Aorta (tissue), 5 donors: ENCODE data around the gene DMBT1. TPM values are rescaled to one million over a fixed set of nuclear protein-coding genes. Genes with fewer than 3 reads are reported as not detected.

ENCODE experiments used
- ATAC-seq: fragments of 200-7000 bp; cut with Tn5 transposase; one replicate; pipeline ENCODE4 v1.9.1; 2022; ENCODE audit warnings: moderate library complexity; ENCODE audit not compliant: low FRiP score
- DNase-seq, 2 donors: peaks; one replicate each; pipeline ENCODE4 v3.0.0-alpha.2; 2020
- H3K27ac ChIP-seq, 2 donors: one replicate each; pipeline ENCODE4 v1.5.1; 2013; ENCODE audit warnings: low read length in 2 of 2, mild to moderate bottlenecking in 2 of 2, moderate library complexity in 2 of 2, control low read depth in 1 of 2, inconsistent platforms in 1 of 2, low read depth in 1 of 2
- H3K27me3 ChIP-seq, 2 donors: one replicate each; pipeline ENCODE4 v1.6.1; 2013; ENCODE audit warnings: control low read depth in 1 of 2, low read length in 1 of 2, mild to moderate bottlenecking in 1 of 2, moderate library complexity in 1 of 2; ENCODE audit not compliant: insufficient read depth in 2 of 2, control insufficient read depth in 1 of 2
- H3K36me3 ChIP-seq, 2 donors: one replicate each; pipeline ENCODE4 v1.6.1; 2013; ENCODE audit warnings: control low read depth in 1 of 2, low read length in 1 of 2, mild to moderate bottlenecking in 1 of 2; ENCODE audit not compliant: insufficient read depth in 2 of 2, control insufficient read depth in 1 of 2
- H3K4me1 ChIP-seq, 2 donors: one replicate each; pipeline ENCODE4 v1.6.1; 2013; ENCODE audit warnings: low read length in 2 of 2, control low read depth in 1 of 2, mild to moderate bottlenecking in 1 of 2, moderate library complexity in 1 of 2; ENCODE audit not compliant: insufficient read depth in 2 of 2, control insufficient read depth in 1 of 2
- H3K4me3 ChIP-seq, 2 donors: one replicate each; pipeline ENCODE4 v1.5.1; 2013; ENCODE audit warnings: low read length in 2 of 2, control low read depth in 1 of 2, mild to moderate bottlenecking in 1 of 2
- H3K9me3 ChIP-seq: one replicate; pipeline ENCODE4 v1.6.1; 2013; ENCODE audit warnings: mild to moderate bottlenecking, low read length; ENCODE audit not compliant: control insufficient read depth
- WGBS, 2 donors: extraction: QIAGEN DNeasy Blood & Tissue Kit; methylation state at CpG; one replicate each; pipeline ENCODE4 v1.1.7; 2013; 5-methylcytosine and 5-hydroxymethylcytosine counted together
- intact Hi-C, 2 donors: fragments of 100-400 bp; cut with DNase I; formaldehyde crosslinking; loops; one replicate each; pipeline versions ENCODE4 v1.14.2 to v1.15.0; 2022
- polyA plus RNA-seq, 2 donors: library from polyadenylated mRNA; stranded (reverse); fragments of 200-250 nt; gene quantifications; one replicate each; pipeline ENCODE4 v1.2.3, GENCODE V29; 2013
- total RNA-seq, 2 donors: library from RNA; stranded (reverse); fragmentation: NEBNext Ultra II Directional; extraction: Animal tissue kit (Norgen Biotek cat#: 25700); gene quantifications; one replicate each; pipeline ENCODE4 v1.2.1, GENCODE V29; 2021
- donor health status: healthy with polysubstance abuse.
- donor health status: Bipolar disorder and iron deficiency.
- donor health status: DM: no; HTN: no; CAD: no.
- donor health status: DM: no; HTN: no; CAD: no.
- donor health status: DM: yes; HTN: yes; CAD: no.

DMBT1 gene
- total and polyA plus RNA-seq, 4 donors: 0.05 to 4.9 (median 0.11) TPM

DNA sequence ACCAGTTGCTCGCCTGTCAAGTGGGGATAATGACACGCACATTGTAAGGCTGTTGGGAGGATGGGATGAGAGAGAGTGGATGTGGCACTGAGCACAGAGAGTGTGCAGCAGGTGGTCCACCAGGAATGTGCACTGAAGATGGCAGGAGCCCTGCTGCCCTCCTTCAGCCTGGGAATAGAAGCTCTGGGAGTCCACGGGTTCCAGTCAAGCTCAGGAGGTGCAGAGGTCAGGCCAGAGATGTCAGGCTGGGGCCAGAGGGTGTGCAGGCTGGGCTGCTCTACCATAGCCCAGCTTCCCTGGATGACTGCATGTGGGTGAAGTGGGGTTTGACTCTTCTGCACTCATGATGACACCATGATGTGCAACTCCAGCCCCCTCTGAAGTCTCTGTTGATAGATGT is 80.4 kb downstream of the DMBT1 start:
- WGBS, 2 donors: 62 to 84% methylated on average over 3 of the region's 3 CpGs
- H3K9me3 ChIP-seq: no peaks in the 10 kb centered on the region
- no peaks in the 10 kb centered on the region for H3K27me3 ChIP-seq
- H3K27ac ChIP-seq: no peak overlapping the region
- H3K4me1 ChIP-seq: no peaks in the 10 kb centered on the region
- ATAC-seq: no peak
- no peak for DNase-seq
- intact Hi-C loops: no loop called here
- no peak overlapping the region for H3K4me3 ChIP-seq
- no peaks in the 10 kb centered on the region for H3K36me3 ChIP-seq

DNA sequence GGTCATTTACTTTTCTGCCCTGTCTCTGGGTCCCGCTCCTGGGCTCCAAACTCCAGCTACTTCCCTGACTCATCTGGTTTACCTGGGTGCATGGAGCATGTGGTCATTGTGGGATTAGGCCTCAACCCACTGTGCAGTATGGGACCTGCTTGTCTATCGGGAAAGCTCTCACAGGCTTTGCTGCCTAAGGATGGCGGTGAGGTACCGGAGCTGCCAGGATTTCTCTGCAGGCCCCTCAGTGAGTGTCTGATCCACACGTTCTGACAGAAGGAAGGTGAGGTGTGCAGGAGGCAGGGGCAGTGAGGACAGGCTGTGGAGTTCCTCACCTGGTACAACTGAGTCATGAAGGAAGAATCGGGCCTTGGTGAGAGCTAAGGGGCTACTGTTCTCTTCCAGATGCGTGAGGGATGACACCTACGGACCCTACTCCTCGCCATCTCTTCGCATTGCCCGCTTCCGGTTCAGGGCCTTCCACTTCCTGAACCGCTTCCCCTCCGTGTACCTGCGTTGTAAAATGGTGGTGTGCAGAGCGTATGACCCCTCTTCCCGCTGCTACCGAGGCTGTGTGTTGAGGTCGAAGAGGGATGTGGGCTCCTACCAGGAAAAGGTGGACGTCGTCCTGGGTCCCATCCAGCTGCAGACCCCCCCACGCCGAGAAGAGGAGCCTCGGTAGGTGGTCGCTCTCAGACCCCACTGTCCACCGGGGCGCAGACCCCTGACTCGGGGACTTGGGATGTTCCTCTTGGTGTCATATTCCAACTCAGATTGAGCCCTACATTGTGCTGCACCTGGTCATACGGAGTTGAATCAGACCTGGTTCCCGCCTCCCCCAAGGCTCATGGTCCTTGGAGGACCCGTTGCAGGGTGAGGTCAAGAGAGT is 82.4 kb downstream of the DMBT1 start:
- Histone ChIP-seq H3K4me1 (no peaks in the 10 kb centered on the region), H3K4me3 (no peak overlapping the region), H3K9me3 (no peaks in the 10 kb centered on the region), H3K27ac (no peak overlapping the region), H3K36me3 (no peaks in the 10 kb centered on the region), H3K27me3 (no peaks in the 10 kb centered on the region)
- intact Hi-C loops: no loop called here
- ATAC-seq (no peak), DNase-seq (no peak)
- 91 to 94% methylated on average over 31 of the region's 31 CpGs for WGBS, 2 donors

DNA sequence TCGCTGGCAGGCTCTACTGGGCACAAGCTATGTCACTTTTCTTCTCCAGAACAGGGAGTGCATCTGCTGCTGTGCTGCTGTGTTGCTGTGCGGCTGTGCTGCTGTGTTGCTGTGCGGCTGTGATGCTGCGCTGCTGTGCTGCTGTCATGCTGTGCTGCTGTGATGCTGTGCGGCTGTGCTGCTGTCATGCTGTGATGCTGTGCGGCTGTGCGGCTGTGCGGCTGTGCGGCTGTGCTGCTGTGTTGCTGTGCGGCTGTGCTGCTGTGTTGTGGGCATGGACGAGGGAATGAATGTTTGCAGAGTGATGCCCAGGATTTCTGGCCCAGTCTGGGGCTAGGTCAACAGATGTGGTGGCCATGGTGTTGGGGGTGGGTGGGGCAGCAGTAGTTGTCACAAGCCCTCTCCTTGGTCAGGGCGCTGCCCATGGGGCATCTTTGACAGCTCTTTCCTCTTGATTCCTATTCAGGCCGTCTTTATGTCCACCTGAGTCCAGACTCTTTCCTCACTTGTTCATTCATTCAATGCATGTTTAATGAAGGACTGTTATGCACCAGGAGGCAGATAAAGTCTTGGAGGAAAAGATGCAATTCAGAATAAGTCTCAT is 83.5 kb downstream of the DMBT1 start:
- Histone ChIP-seq H3K36me3 (no peaks in the 10 kb centered on the region), H3K9me3 (no peaks in the 10 kb centered on the region), H3K4me1 (no peaks in the 10 kb centered on the region), H3K4me3 (no peak overlapping the region), H3K27ac (no peak overlapping the region), H3K27me3 (no peaks in the 10 kb centered on the region)
- DNase-seq (no peak), ATAC-seq (no peak)
- intact Hi-C loops: no loop called here
- WGBS, 2 donors: 85 to 93% methylated on average over 13 of the region's 13 CpGs

DNA sequence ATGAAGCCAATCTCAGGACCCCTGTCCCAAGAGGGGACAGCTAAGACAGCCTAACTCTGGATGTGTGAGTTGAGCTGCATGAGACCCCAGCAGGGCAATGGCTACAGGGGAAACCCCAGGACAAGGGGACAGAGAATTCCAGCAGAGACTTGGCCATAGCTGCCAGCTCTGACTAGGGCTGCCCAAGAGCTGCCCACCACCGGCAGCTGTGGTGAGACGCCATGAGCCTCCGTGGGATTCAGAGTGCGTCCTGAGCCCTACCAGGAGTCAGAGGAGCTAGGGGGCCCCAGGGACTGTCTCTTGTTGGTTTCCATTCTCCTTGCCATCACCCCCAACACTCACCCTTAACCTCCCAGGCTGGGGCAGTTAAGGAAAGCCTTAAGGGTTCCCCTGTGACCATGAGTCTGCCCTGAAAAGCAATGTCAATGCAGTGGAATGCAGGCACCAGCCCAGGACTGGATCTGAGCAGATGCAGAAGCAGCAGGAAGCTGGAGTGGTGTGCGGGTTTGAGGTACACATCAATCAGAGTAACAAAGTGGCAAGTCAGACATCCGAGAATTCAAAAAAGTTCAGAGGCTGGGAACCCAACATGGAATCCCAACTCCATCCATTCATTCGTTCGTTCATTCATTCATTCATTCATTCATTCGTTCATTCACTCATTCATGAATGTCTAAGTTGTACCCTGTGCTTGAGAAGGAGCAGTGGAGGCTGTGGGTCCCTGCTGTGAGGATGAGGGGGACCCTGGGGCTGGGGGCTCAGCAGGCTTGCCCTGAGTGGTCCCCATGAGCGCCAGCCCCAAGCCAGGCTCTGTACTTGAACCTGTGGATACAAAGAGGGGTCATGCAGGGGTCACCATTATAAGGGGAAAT is 86.2 kb downstream of the DMBT1 start:
- no peaks in the 10 kb centered on the region for H3K27me3 ChIP-seq
- ATAC-seq (no peak), DNase-seq (no peak)
- intact Hi-C loops: no loop called here
- H3K4me3 ChIP-seq: no peak overlapping the region
- H3K4me1 ChIP-seq: no peaks in the 10 kb centered on the region
- H3K27ac ChIP-seq: no peak overlapping the region
- no peaks in the 10 kb centered on the region for H3K9me3 ChIP-seq
- no peaks in the 10 kb centered on the region for H3K36me3 ChIP-seq
- WGBS, 2 donors: 50 to 63% methylated on average over 7 to 10 of the region's 10 CpGs

DNA sequence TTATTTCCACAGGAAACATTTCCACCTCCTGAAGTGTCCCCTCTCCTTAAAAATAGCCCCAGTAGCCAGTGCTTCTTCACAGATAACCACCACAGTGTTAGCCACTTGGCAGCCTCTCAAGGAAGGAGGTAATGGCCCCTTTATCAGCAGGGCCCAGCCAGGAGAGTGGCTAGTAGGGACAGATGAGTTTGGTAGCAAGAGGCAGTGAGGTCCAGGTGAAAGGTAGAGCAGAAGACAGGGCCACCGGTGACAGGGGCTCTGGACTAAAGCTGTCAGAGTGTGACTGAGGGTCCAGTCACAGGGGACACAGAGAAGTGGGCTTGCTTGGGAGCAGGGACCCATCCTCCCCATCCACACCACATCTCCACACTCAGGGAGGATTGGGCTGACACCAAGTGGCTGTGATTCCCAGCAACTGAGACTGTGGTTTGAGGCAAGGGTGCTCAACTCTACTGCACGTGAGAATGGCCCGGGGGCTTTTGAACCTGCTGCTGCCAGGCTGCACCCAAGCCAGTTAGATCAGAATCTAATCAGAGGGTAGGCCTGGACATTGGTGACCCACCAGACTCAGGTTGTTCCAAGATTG is 86.9 kb downstream of the DMBT1 start:
- ATAC-seq: no peak
- Histone ChIP-seq H3K4me3 (no peak overlapping the region), H3K36me3 (no peaks in the 10 kb centered on the region), H3K9me3 (peaks cover under 1% of the 10 kb centered on the region), H3K4me1 (no peaks in the 10 kb centered on the region), H3K27ac (no peak overlapping the region), H3K27me3 (no peaks in the 10 kb centered on the region)
- WGBS, 2 donors: 68 to 87% methylated on average over 3 of the region's 3 CpGs
- intact Hi-C loops: no loop called here
- no peak for DNase-seq

DNA sequence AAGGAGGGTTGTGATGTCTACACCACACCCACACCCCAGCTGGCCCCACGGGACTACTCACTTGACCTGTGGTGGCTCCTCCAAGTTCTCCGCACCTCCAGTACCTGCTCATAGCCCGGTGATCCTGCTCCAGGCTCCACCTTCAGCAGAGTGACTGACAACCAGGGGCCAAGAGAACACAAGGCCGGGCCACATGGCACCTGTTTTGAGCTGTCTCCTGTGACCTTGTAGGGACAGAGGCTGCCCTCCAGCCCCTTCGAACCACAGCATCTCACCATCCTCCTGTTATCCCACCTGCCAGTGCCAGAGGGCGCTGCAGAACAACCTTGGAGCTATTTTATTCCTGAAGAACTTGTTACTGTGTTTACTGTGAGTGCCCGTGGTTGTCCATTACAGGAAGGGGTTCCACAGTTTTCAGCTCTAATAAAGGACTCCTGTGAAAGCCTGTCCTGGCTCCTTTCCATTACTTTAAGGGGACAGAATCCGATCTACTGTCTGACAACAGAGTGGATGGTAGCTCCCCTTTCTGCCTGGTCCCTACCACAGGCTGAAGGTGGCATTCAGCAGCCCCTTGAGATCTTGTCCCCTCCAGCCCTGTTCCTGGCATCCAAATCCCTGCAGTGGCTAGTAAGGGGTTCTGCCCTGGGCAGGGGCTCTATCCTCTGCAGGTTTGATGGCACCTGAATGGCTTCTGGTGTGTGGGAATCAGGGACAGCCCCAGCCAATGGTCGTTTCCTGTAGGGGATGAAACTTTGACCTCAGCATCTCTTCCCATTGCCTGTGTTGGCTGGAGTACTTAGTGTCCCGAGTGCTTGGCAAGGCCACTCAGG is 88.3 kb downstream of the DMBT1 start:
- WGBS, 2 donors: 37 to 44% methylated on average over 10 of the region's 10 CpGs
- peaks cover 2% of the 10 kb centered on the region for H3K9me3 ChIP-seq
- no peak overlapping the region for H3K27ac ChIP-seq
- ATAC-seq: peak; percentile 15
- no peak overlapping the region for H3K4me3 ChIP-seq
- no peak for DNase-seq
- no peaks in the 10 kb centered on the region for H3K36me3 ChIP-seq
- no peaks in the 10 kb centered on the region for H3K27me3 ChIP-seq
- no peaks in the 10 kb centered on the region for H3K4me1 ChIP-seq
- intact Hi-C loops: loop anchor here in 1 of 2 donors (1.0 kb wide), 1 partner anchor 55 kb away; no protein-coding TSS in a partner anchor

DNA sequence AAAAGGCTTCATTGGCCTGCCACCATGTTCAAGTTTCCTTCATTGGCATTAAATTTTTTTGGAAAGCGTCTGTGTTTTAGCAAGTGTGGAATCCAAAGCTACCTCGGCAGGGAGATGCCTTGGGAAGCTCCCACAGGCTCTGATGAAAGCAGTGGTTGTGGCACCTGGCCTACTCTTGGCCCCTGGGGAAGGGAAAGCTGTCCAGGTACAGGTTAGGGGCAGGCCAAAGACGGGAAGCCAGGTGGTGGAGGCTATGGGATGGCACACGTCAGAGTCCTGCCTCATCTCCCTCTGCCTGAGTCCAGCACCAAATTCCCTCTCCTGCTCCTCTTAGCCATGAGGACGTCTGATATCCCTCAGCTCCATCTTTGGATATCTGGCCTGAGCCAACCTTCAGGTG is 89.3 kb downstream of the DMBT1 start:
- Histone ChIP-seq H3K4me1 (no peaks in the 10 kb centered on the region), H3K27ac (no peak overlapping the region), H3K36me3 (no peaks in the 10 kb centered on the region), H3K9me3 (peaks cover 2% of the 10 kb centered on the region), H3K27me3 (no peaks in the 10 kb centered on the region), H3K4me3 (no peak overlapping the region)
- intact Hi-C loops: no loop called here
- DNase-seq (no peak), ATAC-seq (no peak)
- WGBS, 2 donors: 80 to 82% methylated on average over 5 of the region's 5 CpGs

DNA sequence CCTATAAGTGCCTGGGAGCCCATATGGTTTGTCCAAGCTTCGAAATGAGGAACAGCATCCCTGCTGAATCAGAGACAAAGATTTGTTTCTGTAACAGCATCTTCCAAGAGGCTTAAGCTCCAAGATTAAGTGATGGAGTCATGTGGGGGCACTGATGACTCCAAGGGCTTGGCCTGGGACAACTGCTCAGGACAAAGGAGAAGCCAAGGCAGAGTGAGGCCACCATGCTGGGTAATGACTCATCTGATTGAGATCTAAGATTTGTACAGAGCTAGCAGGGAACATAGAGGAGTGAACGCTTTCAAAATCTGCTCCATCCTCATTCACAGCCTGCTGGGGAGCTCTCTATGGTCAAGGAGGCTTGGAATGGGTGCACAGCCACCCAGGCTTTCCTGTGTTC is 89.8 kb downstream of the DMBT1 start:
- Histone ChIP-seq H3K27ac (no peak overlapping the region), H3K27me3 (no peaks in the 10 kb centered on the region), H3K9me3 (peaks cover 2% of the 10 kb centered on the region), H3K36me3 (no peaks in the 10 kb centered on the region), H3K4me3 (no peak overlapping the region), H3K4me1 (no peaks in the 10 kb centered on the region)
- intact Hi-C loops: no loop called here
- no peak for DNase-seq
- ATAC-seq: no peak
- 81 to 84% methylated on average over 2 of the region's 2 CpGs for WGBS, 2 donors
